GM12865 (cell line): ENCODE results near the gene SCAMP2.

Source experiments
- DNase-seq: peaks from one replicate; pipeline ENCODE4 v3.0.0; 2010; ENCODE audit warnings: low read depth
- H3K4me3 ChIP-seq: 2 replicates; pipeline ENCODE4 v1.5.1; 2011; ENCODE audit warnings: mild to moderate bottlenecking, low read depth, low read length, control low read depth
- CTCF ChIP-seq: IDR thresholded peaks from 2 replicates; pipeline ENCODE4 v1.5.1; 2011; ENCODE audit warnings: low read length, control low read depth, low read depth, inconsistent platforms; ENCODE audit not compliant: insufficient read depth; ENCODE audit errors: missing control alignments

The SCAMP2 gene

GRCh38 chr15:74812533-74812932 is 60.6 kb downstream of the SCAMP2 start, which contains the start of gene LMAN1L:
Gene LMAN1L (plus strand): TSS chr15:74812835. CDS start chr15:74812855, 20 bp downstream.
- no peak within 1 kb of the TSS for H3K4me3 ChIP-seq
- no peak for DNase-seq

GRCh38 chr15:74809956-74810355 is 63.2 kb downstream of the SCAMP2 start:
- no peak overlapping the region for H3K4me3 ChIP-seq
- TF ChIP-seq CTCF, result no peak
- no peak for DNase-seq

More at GRCh38 chr15:74812533-74812932, 60.6 kb downstream of the SCAMP2 start, which contains the start of gene LMAN1L:
- TF ChIP-seq CTCF, result no peak

GRCh38 chr15:74809242-74809641 is 63.9 kb downstream of the SCAMP2 start:
- TF ChIP-seq CTCF, result no peak
- no peak for DNase-seq

GRCh38 chr15:74808840-74809229 is 64.3 kb downstream of the SCAMP2 start:
- no peak overlapping the region for H3K4me3 ChIP-seq
- DNase-seq, result no peak
- peak; percentile 1 for TF ChIP-seq CTCF

More at GRCh38 chr15:74809242-74809641, 63.9 kb downstream of the SCAMP2 start:
- no peak overlapping the region for H3K4me3 ChIP-seq

- TF ChIP-seq CTCF, result no peak
- DNase-seq, result no peak
- no peak overlapping the region for H3K4me3 ChIP-seq
These were observed 64.9 kb downstream of the SCAMP2 start for GRCh38 chr15:74808078-74808839.

GRCh38 chr15:74807282-74807681 is 65.9 kb downstream of the SCAMP2 start:
- no peak for TF ChIP-seq CTCF
- DNase-seq, result no peak
- no peak overlapping the region for H3K4me3 ChIP-seq

GRCh38 chr15:74804935-74805334 is 68.2 kb downstream of the SCAMP2 start:
- no peak for TF ChIP-seq CTCF
- H3K4me3 ChIP-seq, result no peak overlapping the region
- DNase-seq, result no peak
